HG03521 (cell line): Measurements from ENCODE around the gene CALU.

Experiments used
- ATAC-seq: cut with Tn5 transposase; IDR thresholded peaks from one replicate; pipeline ENCODE4 v1.9.1; 2021; ENCODE audit warnings: mild to moderate bottlenecking, moderate library complexity; ENCODE audit not compliant: unreplicated experiment

CALU gene

DNA sequence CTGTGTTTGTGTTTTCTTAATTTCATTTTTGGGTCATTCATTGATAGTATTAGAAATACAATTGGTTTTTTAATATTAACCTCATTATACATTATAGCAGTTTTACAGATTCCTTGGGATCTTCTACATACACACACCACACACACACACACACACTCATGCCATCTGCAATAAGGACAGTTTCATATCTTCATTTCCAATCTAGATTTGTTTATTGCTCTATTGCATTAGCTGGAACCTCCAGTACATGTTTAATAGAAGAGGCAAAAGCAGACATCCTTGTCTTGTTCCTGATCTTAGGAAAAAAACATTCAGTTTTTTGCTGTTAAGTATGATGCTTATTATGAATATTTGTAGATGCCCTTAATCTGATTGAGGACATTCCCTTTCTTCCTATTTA is 17.8 kb upstream of the CALU start:
- no peak for ATAC-seq

DNA sequence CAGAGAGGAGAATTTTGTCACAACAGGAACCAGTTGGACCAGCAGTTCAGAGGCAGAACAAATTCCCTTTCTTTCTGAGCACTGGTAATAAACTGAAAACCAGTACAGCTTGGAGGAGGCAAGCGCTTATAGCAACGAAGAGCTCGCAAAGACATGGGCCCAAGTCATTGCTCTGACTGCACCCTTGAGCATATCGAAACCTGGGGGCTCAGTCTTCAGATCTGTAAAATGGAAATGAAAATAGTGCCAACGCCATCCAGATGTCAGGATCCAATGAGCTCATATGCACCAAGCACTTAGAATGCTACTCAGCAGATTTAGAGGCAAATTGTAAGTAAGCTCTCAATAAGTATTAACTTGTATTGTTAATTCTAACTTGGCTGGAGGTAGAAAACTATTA is 14.4 kb upstream of the CALU start:
- no peak for ATAC-seq

DNA sequence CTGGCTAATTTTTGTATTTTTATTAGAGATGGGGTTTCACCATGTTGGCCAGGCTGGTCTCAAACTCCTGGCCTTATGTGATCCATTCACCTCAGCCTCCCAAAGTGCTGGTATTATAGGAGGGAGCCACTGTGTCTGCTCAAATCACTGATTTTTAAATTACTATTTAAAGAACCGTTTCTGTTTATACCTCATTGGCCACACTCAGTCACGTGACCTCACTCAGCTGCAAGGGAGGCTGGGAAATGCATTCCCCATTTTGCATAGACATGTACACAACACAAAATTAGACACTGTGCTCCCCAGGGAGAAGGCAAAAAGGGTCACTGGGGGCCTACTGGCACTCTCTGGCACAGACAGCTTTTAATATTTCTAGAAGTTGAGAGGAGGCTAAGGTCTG is 13.6 kb upstream of the CALU start:
- ATAC-seq: no peak

DNA sequence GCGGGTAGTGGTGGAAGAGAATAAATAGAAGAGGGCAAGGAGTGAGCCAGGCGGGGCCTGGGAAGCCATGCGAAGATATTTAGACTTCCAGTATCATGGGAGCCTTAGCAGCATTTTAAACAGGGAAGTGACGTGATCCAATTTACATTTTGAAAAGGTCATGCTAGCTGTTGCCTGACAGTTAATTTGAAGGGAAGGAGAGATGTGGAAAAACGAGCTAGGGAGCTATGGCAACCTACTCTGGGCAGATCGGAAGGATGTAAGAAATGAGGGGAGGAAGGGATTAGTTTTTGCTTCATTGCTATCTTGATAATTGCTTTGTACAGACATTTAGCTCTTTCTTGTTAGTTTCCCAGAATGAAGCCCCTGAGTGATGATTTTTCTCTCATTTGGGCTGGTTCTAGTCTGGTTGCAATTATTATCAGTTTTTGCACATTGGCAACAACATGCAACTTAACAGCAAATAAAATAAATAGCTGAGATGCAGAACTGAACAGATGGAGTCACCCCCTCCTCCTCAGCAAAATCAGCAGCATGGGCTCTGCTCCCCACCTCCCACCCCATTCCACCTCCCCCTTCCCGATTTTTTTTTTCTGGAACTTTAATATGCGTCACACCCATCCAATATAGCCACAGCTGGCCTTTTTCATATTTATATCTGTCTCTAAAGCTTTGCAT is 13.0 kb upstream of the CALU start:
- ATAC-seq: no peak

DNA sequence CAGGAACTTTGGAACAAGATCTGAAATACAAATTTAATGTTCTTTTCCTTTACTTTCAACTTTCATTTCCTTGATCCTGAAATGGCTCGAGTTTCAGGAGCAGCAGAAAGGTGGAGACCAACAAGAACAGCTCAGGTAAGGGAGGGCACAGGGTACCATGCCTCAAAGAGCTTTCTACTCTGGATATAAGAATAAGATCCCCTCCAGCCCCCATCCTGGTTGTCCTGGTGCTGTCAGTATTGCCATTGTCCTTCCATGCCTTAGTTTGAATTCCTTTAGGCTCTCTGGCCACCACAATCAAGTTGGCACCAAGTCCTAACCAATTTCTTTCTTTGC is 12.5 kb upstream of the CALU start:
- ATAC-seq: no peak

DNA sequence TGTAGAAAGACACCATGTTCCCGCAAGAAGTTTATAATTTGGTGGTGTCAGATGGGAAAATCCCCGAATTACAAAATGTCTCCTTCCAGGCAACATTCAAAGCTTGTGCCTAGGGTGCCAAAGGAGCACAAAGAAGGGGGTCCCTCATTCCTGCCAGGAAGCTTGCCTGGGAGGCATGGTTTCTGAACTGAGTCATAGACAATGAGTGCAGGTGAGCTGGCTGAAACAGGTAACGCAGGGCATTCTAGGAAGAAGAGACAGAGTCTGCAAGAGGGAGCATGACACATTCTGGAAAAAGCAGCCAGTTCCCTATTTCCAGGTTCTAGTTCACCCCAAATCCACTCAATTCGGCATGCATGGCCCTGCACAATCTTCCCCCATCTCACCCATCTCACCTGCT is 11.9 kb upstream of the CALU start:
- no peak for ATAC-seq

DNA sequence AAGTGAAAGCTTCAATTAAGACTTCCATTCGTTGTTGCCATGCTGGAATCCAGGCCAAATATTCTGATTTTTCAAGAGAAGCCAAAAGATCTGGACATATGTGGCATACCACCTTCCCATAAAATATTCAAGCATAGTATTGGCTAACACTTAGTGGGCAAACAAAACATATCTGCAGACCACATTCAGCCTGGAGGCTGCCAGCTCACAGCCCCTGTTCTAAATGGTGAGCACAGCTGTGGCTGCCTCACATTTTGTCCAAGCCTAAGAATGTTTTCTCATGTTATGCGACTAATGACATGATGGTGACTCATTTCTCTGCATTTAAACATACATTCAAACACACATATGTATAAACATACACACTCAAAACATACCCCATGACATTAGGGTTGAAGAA is 10.6 kb upstream of the CALU start:
- no peak for ATAC-seq

DNA sequence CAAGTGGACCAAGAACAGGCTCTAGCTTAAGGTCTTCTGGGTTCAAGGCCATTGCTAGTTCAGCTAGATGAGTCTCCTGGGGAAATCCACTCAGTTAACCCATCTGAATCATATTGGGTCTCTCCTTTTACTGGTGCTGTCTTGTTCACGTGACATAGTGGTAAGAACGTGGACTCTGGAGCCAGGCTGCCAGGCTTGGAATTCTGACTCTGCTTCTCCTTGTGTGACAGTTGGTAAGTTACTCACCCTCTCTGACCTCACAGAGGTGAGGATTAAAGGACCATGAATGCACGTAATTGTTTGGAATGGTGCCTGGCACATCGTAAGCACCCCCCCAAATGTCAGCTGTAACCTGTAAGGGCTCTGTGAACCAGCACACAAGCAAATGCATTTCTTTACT is 9.7 kb upstream of the CALU start:
- ATAC-seq: no peak

DNA sequence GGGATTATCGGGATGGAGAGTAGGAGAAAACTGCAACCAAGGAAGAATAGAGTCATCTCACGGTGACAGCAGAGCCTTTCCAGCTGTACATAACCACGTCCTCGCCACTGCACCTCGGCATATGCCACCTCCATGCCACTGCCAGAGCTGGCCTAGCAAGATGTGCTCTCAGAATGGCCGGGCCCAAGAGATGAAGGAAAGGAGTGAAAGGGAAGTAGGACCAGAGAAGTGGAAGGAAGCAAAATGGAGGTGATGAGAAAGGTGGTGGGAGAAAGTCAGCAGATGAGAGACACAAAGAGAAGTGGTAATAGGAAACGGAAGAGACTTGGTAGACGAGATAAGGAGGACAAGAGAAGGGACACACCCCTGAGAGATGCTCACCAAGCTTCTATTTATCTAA is 8.0 kb upstream of the CALU start:
- ATAC-seq: no peak

DNA sequence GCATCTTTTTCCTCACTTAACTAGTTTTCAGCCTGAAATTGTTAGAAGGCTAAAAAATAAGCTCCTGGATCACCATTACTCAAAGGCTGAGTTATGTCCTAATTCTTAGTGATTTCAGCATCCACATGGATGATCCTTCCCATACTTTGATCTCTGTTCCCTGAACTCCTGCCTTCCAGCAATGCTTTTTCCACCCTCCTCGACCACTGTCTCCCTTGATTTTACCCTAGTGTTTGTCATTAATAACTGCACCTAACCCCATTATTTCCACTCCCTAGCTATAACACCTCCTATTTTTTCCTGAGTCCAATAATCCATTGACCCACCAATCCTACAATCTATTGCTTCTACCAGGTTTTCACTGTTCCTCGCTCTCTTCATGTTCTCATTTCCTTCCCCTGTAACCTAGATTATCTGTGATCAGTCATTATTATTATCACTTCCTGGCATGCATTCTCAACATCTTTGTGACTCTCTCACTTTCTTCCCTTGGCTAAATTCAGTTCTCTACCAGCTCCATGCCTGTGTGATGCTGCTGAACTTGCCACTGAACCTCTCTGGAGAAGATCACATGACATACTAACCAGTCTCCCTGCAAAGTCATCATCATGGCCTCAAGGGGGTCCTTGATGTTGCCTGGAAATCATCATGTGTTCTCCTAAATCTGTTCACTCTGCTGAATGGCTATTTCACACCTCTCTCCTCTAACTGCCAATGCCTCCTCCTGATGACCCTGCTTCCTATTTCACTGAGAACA is 6.5 kb upstream of the CALU start:
- no peak for ATAC-seq

DNA sequence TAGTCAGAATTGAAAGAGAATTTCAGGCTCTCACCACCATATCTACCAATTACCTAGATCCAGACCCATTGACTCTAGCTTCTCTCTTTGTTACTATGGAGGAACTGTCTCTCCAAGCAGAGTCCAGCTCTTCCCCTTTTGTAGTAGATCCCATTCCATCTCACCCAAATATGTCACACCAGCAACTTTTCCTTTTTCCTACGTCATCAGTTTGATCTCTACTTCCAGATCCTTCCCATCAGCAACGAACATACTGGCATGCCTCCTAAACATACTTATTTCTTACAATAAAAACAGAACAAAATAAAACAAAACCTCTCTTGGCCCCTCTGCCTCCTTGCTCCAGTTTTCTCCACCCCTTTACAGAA is 5.9 kb upstream of the CALU start:
- ATAC-seq: no peak

DNA sequence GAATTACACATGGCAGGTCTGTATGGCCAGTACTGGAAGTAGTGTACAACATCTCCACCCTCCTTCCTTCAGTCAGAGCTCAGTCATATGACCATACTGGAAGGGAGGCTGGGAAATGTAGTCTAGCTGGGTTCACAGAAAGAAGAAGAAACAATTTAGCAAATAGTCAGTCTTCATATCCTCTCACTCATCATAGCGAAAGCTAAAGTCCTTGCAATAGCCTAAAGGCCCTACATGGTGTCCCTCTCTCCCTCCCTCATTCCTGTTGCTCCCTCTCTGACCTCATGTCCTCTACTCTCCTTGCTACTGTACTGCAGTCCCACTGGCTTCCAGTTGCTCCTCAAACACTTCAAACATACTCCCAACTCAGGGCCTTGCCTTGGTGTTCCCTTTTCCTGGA is 4.3 kb upstream of the CALU start:
- ATAC-seq: no peak

DNA sequence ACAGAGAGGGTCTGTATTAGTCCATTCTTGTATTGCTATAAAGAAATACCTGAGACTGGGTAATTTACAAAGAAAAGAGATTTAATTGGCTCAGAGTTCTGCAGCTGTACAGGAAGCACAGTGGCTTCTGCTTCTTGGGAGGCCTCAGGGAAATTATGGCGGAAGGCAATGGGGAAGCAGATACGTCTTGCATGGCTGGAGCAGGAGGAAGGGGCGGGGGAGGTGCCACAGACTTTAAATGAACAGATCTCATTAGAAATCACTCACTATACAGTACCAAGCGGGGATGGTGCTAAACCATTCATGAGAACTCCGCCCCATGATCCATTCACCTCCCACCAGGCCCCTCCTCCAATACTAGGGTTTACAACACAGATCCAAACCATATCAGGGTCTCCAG is 3.7 kb upstream of the CALU start:
- ATAC-seq: no peak

DNA sequence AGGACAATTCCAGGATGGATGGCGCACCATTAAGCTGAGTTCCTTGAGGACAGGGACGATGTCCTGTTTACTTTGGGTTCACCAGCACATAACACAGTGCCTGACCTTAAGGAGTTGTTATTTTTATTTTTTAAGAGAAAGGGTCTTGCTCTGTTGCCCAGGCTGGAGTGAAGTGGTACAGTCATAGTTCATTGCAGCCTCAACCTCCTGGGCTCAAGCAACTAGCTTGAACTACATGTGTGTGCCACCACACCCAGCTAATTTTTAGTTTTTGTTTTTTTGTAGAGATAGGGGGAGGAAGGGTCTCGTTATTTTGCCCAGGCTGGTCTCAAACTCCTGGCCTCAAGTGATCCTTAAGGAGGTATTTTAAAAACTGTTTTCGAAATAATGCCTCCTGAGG is 1.7 kb upstream of the CALU start:
- ATAC-seq: no peak

DNA sequence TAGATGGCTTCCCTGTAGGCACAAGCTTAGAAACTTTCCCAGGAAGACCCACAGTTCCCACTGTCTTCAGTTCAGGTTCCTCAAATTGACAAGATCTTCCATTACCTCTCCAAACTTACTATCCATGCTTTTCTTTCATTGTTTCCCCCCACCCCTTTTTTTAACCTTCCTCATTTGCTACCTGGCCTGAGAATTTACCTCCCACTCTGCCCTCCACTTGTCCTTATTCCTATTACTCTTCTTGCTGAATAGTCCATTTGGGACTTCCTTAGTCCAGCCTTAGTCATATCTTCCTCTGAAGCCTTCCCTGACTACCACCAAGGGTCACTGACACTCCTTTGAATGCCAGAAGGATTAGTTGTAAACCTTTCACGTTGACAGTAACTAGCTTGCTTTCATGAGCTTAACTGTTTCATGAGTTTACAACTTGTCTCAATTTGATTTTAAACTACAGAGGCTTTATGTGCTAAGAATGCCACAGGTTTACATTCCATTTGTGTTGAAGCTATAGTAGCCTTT is 1.2 kb upstream of the CALU start:
- no peak for ATAC-seq

DNA sequence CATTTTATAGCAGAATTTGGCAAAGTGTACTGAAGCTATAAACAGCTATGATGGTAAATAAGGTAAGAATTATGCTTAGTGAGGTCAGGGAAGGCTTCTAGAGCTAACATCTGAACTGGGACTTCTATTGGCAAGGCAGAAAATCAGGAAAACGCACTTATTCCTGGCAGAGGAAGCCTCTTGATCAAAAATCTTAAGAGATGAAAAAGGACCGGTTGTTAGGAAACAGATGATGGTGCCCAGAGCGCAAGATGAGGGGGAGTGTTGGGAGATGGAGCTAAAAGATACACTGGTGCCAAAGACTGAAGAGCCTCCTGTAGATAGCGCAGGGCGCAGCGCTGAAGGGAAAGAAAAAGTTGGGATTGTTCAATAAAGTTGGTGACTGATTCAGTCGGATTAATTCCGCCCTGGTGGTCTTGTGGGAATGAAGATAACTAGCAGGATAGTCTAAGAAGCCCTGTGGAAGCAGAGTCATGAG is 550 bp upstream of the CALU start:
- no peak for ATAC-seq

DNA sequence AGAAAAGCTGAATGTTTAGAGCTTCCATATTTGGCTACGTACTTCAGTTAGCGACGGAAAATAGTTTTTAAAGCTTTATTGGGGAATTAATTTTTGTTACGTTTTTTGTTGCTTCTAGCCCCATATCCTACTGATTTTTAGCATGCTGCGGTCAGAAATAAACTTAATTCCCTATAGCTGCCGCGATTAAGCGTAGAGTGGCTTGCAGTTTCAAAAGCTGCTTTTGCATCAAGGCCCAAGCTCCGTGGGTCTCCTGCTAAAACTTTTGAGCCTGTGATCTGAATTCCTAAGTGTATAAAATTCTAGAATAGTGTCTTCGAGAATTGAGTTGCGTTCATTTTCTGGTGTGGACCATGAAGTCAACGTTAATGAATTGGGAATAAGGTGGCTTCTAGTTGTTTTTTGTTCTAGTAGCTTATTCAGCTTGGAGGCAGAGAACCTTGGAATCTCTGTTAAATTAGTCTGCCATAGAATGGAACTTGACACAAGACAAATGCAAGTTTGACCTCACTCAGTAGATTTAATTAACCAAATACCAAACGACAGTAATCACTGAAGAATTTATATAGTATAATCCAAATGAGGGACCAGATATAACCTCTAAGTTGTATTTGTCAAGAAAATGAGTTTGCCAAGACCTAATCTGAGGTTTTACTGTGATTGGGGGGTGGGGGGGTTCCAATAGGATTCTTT is 977 bp downstream of the CALU start:
- ATAC-seq: no peak

DNA sequence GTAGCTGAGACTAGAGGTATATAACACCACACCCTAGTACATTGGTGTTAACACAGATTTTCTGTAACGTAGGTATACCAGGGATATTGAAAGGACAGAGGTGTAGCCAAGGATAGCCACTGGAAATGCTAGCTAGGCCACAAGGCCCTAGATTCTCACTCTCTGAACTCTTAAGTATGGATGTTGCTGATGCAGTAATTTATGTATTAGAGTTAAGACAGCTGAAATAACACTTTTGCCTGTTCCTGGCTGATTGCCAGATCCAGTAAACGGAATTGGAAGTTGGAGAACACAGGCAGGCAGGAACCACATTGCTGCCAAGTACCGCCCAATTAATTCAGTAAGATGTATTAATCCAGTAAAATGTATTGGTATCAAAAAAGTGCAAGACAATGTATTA is 1.8 kb downstream of the CALU start:
- ATAC-seq: no peak

DNA sequence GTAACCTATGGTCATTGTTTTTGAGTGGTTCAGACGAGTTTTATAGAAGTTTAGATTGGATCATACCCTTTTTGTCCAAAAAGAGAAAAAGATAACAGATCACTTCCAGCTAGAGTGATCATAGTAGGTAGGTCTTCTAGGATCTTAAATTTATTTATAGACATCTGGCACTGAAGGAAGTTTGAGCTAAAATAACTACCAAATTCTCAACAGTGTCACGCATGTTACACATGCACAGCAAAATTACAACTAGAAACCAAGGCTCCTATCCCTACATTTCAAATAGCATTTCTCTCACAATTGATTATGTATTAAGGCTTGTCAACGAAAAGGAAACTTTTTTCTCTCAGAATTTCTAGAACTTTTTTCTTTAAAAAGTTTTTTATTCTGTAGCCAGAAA is 2.3 kb downstream of the CALU start:
- no peak for ATAC-seq

DNA sequence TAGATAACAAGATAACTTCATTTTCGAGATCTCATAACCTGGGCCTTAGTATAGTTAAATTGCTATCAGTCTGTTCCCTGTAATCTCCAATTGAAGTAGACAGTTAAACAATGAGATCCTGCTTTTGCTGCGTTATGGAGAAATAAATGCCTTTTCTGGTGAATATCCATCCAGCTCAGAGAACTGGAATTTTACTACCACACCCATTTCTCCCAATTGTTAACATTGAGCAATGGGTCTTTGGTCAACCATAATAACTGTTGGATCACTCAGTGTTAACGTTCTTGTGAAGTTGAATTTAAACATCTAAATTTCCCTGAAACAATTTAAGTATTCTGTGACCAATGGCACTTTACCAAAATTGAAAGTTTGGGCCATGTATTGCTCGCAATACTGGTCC is 3.0 kb downstream of the CALU start:
- no peak for ATAC-seq

DNA sequence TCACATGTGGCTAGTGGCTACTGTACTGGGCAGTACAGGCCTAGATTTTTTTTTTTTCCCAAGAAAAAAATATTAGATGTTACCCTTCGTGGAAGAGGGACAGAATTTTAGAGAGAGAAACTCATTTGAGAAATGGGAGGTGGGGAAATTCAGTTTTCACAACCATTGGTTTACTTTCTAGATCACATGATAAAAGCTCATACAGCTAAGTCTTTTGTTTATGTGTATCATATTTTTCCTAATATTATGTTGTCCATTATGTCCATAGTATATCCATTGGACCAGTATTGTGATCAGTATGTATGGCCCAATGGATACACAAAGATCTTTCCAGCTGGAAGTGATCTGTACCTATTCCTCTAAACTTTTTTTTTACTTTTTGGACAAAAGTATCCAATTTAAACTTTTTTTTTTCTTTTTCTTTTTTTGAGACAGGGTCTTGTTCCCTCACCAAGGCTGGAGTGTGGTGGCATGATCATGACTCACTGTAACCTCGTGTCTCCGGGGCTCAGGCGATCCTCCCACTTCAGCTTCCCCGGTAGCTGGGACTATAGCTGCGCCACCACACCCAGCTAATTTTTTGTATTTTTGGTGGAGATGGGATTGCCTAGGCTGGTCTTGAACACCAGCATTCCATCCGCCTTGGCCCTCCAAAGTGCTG is 4.1 kb downstream of the CALU start:
- no peak for ATAC-seq
